GM21576 (cell line): ENCODE data around the gene PERM1.
"Not testable (repeated sequence)": the region's sequence is repeated elsewhere in the genome, so short reads cannot be mapped to it uniquely, and the experiment has no call there.

ENCODE experiments used
- ATAC-seq: cut with Tn5 transposase; IDR thresholded peaks from one replicate; pipeline ENCODE4 v1.9.1; 2021; ENCODE audit warnings: mild to moderate bottlenecking, moderate library complexity; ENCODE audit not compliant: unreplicated experiment

Gene PERM1

GRCh38 chr1:981955-982558 lies at the start of gene PERM1:
TSS of gene PERM1 (minus strand) at chr1:982093. CDS start at chr1:981029, 1,064 bp downstream.
- ATAC-seq: no peak

- ATAC-seq: not testable (repeated sequence)
Observed at GRCh38 chr1:1030867-1031658, 49.2 kb upstream of the PERM1 start.

GRCh38 chr1:1027791-1028190 lies 45.9 kb upstream of the PERM1 start:
- ATAC-seq: no peak

- ATAC-seq: no peak
Observed at GRCh38 chr1:1026599-1027413, 44.9 kb upstream of the PERM1 start.

GRCh38 chr1:1025730-1026129 lies 43.8 kb upstream of the PERM1 start:
- no peak for ATAC-seq

GRCh38 chr1:1024771-1025699 lies 43.1 kb upstream of the PERM1 start:
- ATAC-seq: no peak

- ATAC-seq: no peak
Observed at GRCh38 chr1:1024149-1024770, 42.4 kb upstream of the PERM1 start.

GRCh38 chr1:1023700-1024099 lies 41.8 kb upstream of the PERM1 start:
- ATAC-seq: no peak

- ATAC-seq: no peak
Observed at GRCh38 chr1:1022302-1023009, 40.6 kb upstream of the PERM1 start.

GRCh38 chr1:1021920-1022259 lies 40.0 kb upstream of the PERM1 start:
- ATAC-seq: no peak

GRCh38 chr1:1021010-1021919 lies 39.4 kb upstream of the PERM1 start:
- ATAC-seq: no peak

- ATAC-seq: peak; percentile 11
Observed at GRCh38 chr1:1020415-1021009, 38.6 kb upstream of the PERM1 start.

- peak; percentile 22 for ATAC-seq
Observed at GRCh38 chr1:1020000-1020404, 38.1 kb upstream of the PERM1 start, which contains the start of gene AGRN. TSS of gene AGRN (plus strand) at chr1:1020120. CDS start at chr1:1020173, 53 bp downstream.

- ATAC-seq: peak; percentile 62
Observed at GRCh38 chr1:1019122-1019999, 37.5 kb upstream of the PERM1 start.

- not testable (repeated sequence) for ATAC-seq
Observed at GRCh38 chr1:1018321-1018685, 36.4 kb upstream of the PERM1 start.

- not testable (repeated sequence) for ATAC-seq
Observed at GRCh38 chr1:1017397-1018320, 35.8 kb upstream of the PERM1 start.
